ENCODE results near the gene CTAG1A.
"Not testable (repeated sequence)": the region's sequence is repeated elsewhere in the genome, so short reads cannot be mapped to it uniquely, and the experiment has no call there.

Gene CTAG1A

DNA sequence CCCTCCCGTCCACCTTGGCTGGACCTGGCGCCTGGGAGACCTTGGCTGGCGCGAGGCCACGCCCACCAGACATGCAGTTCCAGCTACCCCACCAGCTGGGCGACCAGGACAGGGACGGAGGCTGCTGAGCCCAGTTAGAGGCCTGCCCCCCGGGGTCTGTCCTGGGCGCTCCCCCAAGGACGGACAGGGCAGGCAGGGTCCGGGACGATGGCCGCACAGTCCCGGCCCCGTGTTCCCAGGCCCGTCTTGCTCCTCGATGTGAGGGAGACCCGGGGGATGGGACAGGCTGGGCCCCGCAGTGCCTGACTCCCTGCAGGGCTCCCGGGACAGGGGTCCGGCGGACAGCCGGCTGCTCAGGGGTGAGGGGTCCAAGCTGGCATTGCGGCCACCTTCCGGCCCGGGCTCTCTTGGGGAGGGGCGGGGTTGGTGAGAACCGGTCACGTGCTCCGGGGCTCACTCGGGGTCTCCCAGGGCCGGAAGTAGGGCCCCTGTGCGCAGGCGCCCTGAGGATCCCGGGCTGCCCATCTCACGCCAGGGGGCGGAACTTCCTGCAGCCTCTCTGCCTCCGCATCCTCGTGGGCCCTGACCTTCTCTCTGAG is at the start of gene CTAG1A:
Gene CTAG1A, plus strand, starts transcription at position 549 of the 599 bp plus-strand sequence. CDS start 74 bp downstream, outside the sequence.
- not testable (repeated sequence) for DNase-seq (ENCODE audit: low read depth in 1 of 2, low spot score in 1 of 2)

DNA sequence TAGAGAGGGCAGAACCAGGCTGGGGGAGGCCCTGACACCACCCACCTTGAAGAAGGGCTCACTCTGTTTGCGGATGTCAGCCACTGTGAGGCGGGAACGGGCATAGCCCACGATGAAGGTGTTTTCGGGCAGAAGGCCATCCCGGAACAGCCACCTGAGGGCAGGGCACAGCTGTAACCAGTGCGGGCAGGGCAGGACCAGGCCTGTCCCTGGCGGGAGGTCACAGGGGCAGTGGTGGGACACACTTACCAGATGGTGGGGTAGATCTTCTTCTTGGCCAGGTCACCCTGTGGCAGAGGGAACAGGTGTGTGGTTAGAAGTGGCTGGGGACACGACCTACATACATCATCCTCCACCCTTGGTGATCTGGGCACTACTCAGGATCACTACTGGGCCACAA is 49.0 kb upstream of the CTAG1A start:
- DNase-seq (ENCODE audit: low read depth in 1 of 2, low spot score in 1 of 2) = no peak

DNA sequence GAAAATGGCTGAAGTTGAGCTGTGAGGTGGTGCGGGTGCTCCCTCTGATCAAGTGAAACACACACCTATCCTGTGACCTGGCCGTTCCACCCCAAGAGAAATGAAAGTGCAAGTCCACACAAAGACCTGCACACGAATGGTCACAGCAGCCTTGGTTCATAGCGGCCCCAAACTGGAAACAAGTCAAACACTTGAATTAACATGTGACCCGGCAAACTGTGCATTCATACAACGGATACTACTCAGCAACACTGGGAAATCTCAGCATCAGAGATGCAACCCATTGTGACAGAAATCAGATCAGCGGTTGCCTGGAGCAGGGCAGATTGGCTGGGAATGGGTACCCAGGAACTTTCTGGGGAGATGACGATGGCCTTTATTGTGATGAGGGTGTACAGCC is 45.9 kb upstream of the CTAG1A start:
- no peak for DNase-seq (ENCODE audit: low read depth in 1 of 2, low spot score in 1 of 2)

DNA sequence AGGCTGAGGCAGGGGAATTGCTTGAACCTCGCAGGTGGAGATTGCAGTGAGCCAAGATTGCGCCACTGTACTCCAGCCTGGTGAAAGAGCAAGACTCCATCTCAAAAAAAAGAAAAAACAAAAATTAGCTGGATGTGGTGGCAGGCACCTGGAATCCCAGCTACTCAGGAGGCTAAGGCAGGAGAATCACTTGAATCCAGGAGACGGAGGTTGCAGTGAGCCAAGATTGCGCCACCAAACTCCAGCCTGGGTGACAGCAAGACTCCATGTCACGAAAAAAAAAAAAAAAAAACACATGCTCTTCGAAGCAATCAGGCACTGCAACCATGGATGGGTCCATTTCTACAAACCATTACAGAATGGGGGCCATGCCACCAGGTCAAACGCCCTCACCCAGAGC is 44.6 kb upstream of the CTAG1A start:
- not testable (repeated sequence) for DNase-seq (ENCODE audit: low read depth in 1 of 2, low spot score in 1 of 2)

DNA sequence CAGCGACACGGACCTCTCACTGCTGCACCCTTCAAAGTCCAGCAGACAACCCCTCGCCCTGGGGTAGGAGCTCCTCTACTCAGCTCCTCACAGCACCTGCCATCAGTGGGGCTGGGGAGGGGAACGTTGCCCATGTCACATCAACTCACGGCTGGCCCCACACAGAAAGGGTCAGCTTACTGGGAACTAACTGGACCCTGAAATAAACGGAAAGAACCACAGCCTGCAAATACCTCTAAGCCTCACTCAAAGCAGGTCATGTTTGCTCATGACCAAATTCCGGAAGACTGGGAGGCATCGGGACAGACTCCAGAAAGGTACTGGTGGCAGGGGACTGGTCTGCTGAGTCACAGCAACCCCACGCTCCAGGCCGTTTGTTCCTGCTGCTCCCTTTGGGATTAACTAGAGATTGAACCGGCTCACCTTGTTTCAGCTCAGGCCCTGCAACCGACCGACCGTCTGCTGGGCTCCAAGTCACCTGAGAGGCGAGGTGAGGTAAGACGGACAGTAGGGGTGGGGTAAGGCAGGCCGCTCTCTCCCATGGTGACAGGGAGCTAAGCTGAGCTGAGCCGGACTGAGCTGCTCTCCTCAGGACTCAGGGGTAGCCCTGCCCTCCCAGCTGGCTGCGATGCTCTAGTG is 43.9 kb upstream of the CTAG1A start:
- DNase-seq (ENCODE audit: low read depth in 1 of 2, low spot score in 1 of 2) = no peak

DNA sequence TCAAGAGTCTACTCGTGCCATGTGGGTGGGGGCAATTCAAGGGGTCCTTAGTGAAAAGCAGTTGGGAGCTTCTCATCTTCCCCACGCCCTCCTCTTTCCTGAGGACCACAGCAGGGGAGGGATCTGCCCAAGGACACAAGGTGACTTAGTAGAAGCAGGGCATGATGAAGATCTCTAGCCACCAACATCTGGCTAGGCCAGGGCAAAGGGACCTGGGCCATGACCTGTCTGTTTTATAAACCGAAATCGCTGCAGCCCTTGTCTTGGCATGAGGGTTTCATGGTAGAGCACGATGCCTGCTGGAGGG is 43.4 kb upstream of the CTAG1A start:
- DNase-seq (ENCODE audit: low read depth in 1 of 2, low spot score in 1 of 2) = no peak

DNA sequence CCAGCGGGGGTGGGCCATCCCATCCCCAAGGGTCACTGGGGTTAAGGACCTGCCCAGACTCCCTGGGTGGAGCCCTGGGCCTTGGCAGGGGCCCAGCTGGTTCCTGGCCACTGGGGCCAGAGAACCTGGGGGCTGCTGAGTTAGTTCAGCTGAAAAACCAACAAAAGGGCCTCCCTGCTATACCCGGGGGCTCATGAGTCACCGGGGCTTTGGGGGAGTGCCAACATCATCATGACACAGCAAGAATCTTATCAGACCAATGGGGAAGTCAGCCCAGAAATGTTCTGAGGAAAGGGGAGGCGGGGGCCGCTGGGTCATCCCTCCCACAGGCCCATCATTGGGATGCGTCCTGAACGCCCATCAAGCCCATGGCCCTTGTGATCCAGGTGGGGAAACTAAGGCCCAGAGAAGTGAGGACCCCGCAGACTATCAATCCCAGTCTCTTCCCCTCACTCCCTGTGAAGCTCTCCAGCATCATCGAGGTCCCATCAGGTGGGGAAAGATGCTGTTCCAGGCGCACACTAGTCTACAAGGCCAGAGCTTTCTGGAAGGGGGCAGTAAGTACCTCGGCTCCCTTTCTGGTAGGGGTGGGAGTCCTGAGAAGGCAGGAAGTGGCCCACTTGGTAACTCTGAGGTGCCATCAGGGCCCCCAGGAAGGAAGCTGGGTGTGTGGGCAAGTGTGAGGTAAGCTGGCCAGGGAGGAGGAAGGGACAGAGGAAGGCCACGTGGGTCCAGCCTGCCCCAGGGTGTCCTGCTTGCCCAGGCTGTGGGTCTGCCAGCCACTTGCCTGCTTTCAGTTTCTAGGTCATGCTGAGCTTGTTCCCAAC is 42.8 kb upstream of the CTAG1A start:
- peak in 1 of 2 donors; percentile 49 for DNase-seq (ENCODE audit: low read depth in 1 of 2, low spot score in 1 of 2)

DNA sequence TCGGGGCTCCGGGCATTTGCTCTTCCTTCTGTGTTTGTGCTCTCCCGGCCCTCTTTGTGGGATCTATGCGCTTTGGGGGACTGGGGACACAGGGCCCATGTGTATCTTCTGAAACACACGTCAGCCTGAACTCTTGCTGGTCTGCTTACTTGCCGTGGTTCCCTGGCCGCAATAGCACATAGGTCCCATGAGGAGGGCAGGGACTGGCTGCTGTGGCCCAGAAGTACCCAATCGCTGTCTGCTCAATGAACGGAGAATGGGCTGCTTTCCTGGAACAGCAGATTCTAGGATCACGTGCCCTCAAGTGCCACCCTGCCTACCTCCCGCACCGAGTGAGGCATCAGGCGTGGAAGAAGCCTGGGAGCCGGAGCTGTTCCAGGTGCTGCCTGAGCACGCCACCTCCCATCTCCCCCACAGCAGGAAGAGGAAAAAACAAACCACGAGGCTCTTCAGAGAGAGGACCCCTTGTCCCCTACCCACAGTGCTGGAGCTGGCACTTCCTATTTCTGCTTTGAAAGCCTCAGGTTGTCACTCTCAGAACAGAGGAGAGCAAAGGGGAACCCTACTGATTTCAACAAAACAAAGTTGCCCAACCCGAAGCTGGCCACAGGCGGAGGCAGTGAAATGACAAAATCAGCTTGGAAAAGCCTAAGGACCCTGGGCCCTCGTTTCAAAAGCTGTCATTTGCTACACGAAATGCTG is 42.1 kb upstream of the CTAG1A start:
- no peak for DNase-seq (ENCODE audit: low read depth in 1 of 2, low spot score in 1 of 2)

DNA sequence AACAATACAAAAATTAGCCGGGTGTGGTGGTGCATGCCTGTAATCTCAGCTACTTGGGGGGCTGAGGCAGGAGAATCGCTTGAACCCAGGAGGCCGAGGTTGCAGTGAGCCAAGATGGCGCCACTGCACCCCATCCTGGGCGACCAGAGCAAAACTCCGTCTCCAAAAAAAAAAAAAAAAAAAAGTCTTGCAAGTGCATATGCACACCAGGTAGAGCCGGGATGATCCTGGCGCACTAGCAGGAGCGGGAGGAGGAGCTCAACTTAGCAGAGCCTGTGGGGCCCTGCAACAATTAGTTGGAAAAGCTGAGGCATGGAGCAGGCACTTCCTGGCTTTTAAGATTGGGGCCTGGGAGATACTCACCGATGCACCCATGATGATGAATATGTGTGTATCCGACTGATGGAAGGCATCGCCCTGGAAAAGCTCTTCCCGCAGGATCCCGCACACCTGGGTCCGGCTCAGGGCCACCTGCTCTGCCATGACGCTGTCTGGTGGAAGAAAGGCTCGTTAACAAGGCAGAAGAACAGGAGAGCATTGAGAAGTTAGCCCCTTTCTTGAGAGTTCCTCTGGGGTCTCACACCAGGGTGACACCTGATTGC is 39.2 kb upstream of the CTAG1A start:
- no peak for DNase-seq (ENCODE audit: low read depth in 1 of 2, low spot score in 1 of 2)

DNA sequence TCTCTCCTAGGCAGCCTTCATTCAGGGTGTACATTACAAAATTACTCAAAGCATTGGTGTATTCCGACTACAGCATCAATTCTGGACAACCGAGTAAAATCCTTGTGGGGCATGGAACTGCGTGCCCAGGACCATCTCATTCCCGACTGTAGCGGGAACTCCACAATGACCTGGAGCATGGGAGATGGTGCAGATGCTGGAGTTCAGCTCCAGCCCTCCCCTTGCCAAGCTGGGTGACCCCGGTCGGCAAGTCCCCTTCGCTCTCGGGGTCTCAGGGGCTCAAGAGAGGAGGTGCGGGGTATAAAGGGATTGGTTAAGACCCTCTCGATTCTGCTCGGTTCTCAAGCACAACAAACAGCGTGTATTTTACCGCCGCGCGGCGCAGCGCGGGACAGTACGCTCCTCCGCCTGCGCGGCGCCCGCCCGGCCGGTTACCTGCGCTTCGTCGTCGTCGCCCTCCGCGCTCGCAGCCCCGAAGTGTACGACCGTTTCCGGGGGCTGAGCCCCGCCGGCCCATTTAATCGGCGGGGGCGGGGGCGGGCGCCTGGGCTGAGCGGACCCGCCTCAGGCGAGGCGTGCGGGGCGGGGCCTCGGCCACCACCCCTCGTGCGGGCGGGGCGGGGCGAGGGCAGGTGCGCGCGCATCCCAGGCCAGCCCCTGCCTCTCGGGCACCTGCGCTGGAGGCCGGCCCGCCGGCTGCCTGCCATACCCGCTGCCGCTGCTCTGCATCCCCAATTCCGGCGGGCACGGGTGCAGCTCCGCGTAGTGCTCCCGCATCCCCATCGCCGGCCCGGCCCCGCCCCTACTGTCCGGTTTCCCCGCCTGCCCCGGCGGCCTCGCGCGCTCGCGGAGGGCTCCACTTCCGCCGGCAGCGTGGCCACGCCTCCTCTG is 38.3 kb upstream of the CTAG1A start, which contains the start of gene G6PD:
Gene G6PD, minus strand, starts transcription at position 493 of the 891 bp plus-strand sequence. CDS start 691 bp downstream, outside the sequence.
- peak; percentile 72 to 74 for DNase-seq (ENCODE audit: low read depth in 1 of 2, low spot score in 1 of 2)

DNA sequence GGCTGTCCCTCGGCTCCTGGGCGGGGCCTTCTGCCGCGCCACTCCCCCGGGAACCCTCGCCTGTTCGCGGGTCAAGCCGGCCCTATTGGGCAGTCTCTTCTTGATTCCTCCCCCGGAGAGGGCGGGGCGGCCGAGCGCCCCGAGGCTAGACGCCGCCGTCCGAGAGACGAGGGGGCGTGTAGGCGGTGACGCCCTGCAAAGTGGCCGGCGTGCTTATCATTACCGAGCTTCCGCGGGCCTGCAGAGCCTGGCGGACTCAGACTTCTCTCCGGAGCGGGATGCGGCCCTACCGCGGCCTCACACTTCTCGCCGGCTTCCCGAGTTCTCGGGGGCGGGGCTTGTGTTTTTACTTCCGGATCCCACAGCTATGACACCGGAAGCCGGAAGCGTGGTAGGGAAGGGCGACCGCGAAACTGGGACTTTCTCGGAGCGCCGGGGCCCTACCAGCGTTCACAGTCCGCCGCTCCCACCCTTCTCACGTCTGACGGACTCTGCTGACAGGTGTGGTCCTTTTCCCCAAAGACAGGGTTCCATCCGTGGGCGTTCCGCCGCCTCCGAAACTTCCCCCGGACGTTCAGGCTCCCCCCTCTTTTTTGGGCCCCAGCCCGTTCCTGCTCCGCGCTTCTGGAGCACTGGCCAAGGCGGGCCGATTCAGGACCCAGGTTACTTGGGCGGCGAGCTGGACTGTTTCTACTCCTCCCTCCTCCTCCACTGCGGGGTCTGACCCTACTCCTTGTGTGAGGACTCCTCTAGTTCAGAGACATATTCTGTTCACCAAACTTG is 37.5 kb upstream of the CTAG1A start, which contains the start of gene IKBKG:
Gene IKBKG, plus strand, starts transcription at position 376 of the 783 bp plus-strand sequence. CDS start 4,383 bp downstream, outside the sequence.
- peak; percentile 76 to 78 for DNase-seq (ENCODE audit: low read depth in 1 of 2, low spot score in 1 of 2)

DNA sequence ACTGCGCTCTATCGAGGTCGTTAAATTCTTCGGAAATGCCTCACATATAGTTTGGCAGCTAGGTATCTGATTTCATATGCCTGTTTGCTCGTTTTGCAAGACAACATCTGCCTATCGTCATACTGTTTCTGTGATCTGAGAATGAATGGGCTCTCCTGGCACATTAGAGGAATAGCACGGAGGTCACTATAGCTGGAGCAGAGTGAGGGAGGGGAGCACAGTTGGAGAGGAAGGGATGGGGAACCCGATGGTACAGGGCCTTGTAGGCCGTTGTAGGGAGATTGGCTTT is 37.0 kb upstream of the CTAG1A start:
- no peak for DNase-seq (ENCODE audit: low read depth in 1 of 2, low spot score in 1 of 2)

DNA sequence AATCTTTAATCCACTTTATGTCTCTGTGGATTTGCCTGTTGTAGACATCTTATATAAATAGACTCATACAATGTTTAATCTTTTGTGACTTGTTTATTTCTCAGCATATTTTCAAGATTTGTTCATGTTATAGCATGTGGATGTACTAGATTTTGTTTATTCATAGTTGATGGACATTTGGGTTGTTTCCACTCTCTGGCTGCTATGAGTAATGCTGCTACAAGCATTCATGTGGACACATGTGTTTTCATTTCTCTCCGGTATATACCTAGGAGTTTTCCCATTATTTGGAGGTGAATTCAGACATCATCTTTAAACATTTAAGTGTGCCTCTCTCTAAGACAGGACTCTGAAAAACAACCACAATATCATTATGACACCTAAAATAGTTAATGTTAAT is 35.2 kb upstream of the CTAG1A start:
- DNase-seq (ENCODE audit: low read depth in 1 of 2, low spot score in 1 of 2) = no peak

DNA sequence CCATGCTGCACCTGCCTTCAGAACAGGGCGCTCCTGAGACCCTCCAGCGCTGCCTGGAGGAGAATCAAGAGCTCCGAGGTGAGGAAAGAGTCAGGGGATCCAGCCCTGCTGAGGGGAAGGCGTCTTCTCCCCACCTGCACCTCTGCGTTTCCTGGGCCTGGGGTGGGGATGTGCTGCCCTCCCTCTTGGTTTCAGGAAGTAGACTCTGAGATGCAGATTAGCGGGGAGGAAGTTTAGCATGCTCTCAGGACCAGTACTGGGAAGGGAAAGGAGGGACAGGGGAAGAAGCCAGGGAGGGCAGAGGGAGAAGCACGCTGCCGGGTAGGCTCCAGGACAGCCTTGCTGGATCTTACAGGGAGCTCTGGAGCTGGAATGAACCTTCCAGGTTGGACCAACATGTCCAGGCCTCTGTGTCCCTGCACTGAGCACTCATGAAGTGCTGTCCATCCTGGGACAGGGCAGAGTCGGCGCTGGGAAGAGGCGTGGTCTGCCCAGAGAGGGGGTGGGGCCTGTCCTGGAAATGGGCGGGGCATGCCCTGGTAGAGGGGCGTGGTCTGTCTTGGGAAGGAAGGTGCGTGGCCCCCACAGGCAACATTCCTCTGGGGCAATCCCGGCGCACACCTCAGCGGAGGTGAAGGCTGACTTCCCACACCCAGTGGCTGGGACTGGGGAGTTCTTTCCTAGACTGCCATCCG is 32.7 kb upstream of the CTAG1A start:
- not testable (repeated sequence) for DNase-seq (ENCODE audit: low read depth in 1 of 2, low spot score in 1 of 2)

DNA sequence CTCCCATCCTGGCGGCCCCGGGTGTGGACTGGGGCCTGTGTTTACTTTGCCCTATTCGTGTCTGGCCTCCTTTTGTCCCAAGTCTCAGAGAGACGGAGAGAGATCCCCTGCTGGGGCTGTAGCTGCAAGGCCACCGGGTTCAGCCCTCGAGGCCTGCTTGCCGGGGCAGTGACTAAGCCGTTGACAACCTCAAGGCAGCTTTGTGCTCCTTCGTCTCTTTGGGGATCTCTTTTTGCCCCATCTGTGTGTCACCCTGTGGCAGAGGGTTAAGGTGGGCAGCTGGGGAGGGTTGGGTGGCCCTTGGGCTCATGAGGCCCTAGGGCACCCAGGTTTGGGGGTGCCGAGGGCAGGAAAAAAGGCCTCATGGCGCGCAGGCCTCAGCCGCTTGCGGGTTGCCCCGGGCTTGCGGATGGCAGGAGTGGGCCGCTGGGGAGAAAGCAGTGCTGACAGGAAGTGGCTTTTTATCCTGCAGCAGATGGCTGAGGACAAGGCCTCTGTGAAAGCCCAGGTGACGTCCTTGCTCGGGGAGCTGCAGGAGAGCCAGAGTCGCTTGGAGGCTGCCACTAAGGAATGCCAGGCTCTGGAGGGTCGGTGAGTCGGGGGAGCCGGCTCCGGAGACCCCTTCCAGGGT is 26.8 kb upstream of the CTAG1A start:
- DNase-seq (ENCODE audit: low read depth in 1 of 2, low spot score in 1 of 2) = not testable (repeated sequence)

DNA sequence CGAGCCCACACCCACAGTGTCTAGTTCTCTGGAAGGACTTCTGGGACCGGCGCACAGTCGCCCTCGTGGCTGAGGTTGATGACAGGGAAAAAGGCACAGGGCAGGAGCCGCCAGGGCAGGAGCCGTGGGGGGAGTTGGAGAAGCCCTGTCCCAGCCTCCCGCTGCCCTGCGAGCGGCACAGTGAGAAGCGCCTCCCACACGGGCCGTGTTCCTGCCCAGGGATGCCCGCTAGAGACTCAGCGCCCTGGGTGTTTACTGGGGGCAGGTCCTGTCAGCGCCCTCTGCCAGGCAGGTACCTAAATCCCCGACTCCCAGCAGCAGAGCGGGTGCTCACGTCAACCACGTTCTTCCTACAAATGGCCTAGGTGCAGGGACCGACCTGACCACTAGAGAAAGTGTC is 26.0 kb upstream of the CTAG1A start:
- DNase-seq (ENCODE audit: low read depth in 1 of 2, low spot score in 1 of 2) = not testable (repeated sequence)

DNA sequence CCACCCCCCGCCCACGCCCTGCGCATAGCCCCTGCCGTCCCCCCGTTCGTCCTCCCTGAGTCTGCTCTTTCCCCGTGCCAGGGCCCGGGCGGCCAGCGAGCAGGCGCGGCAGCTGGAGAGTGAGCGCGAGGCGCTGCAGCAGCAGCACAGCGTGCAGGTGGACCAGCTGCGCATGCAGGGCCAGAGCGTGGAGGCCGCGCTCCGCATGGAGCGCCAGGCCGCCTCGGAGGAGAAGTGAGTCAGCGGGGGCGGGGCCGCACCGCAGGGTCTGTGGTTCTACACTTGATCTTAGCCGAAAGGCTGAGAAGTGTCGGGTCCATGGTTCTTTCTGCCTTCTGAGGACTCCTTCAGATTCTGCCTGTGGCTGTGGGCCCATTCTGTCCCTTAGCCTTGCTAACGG is 24.6 kb upstream of the CTAG1A start:
- not testable (repeated sequence) for DNase-seq (ENCODE audit: low read depth in 1 of 2, low spot score in 1 of 2)

DNA sequence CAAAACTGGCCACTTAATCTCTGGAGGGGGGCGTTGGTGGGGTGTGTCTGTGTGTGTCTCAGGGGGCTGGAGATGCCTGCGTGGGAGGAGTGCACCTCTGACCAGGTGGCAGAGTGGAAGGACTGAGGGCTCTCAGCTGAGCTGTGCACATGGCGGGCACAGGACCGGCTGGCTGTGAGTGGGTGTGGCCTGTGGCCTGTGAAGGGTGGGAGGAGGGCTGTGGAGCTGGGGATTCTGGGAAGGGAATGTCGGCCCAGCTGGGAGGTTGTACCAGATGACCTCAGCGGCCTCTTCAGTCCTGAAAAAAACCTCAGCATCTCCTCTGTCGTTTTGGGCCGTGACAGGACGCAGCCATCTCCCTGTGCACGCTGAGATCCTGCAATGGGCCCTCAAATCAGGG is 22.6 kb upstream of the CTAG1A start:
- DNase-seq (ENCODE audit: low read depth in 1 of 2, low spot score in 1 of 2) = not testable (repeated sequence)

All from stimulated activated CD4-positive, alpha-beta T cell treated with anti-CD3 and anti-CD28 coated beads, Interleukin-15, amount 100 ng/mL, for 1 hour (primary cell).